ENCODE results near the gene KLRK1. TPM values are rescaled to one million over a fixed set of nuclear protein-coding genes. Genes with fewer than 3 reads are reported as not detected.
"Not testable (repeated sequence)": the region's sequence is repeated elsewhere in the genome, so short reads cannot be mapped to it uniquely, and the experiment has no call there.

Gene KLRK1
- total RNA-seq, 4 donors from 2014 or later = 0.76 to 2.9 (median 0.76) TPM; not detected in 1

DNA sequence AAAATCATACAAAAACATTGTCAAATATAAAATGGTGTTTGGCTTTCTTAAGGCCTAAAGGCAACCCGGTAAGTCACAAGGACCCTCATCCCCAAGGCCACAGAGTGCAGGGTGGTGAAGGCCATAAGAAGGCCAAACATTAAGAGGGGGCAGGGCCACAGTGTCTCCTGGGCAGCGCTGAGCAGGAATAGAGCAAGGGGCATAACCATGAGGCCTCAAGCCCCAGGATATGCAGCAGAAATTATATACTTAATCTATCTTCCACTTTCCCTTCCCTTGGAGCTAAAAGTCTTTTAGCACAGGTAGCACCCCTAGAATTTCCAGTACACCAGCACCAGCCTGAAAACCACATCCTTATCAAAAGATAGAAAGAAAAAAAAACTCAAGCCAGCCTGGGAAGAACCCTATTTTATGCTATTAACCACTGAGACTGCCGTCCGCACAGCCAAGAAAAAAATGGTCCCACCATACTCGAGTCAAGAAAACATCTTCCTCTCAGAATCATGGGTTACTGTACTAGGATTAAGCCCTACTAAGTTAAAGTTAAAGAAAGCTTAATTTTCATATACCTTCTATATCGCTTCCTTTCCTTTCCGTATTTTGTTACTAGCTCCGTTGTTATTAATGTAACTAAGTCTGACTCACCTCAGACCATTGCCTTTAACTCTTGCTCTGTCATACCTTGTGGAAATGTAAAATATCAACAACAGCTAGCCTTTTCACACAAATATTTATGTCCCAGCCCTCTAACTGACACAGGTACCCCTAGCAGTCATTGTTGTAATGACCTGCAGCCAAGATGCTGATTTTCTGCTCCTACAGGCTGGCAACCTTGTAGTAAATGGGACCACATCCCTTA, 20.1 kb downstream of the KLRK1 start:
- no peaks in the 10 kb centered on the region for H3K9me3 ChIP-seq
- intact Hi-C loops (cut with DNase I; ENCODE audit: low total_unique reads) = loop anchor here (10.0 kb wide), 1 partner anchor 155 kb away; the partner anchor contains the start of gene GABARAPL1
- TF ChIP-seq POLR2A (IDR thresholded peaks at IDR 0.05) = no peak
- TF ChIP-seq, protein P1, sequence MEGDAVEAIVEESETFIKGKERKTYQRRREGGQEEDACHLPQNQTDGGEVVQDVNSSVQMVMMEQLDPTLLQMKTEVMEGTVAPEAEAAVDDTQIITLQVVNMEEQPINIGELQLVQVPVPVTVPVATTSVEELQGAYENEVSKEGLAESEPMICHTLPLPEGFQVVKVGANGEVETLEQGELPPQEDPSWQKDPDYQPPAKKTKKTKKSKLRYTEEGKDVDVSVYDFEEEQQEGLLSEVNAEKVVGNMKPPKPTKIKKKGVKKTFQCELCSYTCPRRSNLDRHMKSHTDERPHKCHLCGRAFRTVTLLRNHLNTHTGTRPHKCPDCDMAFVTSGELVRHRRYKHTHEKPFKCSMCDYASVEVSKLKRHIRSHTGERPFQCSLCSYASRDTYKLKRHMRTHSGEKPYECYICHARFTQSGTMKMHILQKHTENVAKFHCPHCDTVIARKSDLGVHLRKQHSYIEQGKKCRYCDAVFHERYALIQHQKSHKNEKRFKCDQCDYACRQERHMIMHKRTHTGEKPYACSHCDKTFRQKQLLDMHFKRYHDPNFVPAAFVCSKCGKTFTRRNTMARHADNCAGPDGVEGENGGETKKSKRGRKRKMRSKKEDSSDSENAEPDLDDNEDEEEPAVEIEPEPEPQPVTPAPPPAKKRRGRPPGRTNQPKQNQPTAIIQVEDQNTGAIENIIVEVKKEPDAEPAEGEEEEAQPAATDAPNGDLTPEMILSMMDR (IDR thresholded peaks at IDR 0.05) = no peak
- H3K4me1 ChIP-seq = peaks cover 0 to 8% of the 10 kb centered on the region in 2 donors
- no peaks in the 10 kb centered on the region for H3K36me3 ChIP-seq
- H3K27me3 ChIP-seq = no peaks in the 10 kb centered on the region
- H3K27ac ChIP-seq = peak overlapping the region; percentile 94 to 98
- no peak for DNase-seq
- no peak overlapping the region for H3K4me3 ChIP-seq

- no peaks in the 10 kb centered on the region for H3K27me3 ChIP-seq
- peak overlapping the region; percentile 94 to 98 for H3K27ac ChIP-seq
- intact Hi-C loops (cut with DNase I; ENCODE audit: low total_unique reads) = loop anchor here (10.0 kb wide), 1 partner anchor 154 kb away; the partner anchor contains the start of gene GABARAPL1
- TF ChIP-seq, protein P1 (IDR thresholded peaks at IDR 0.05) = no peak
- no peak for TF ChIP-seq POLR2A (IDR thresholded peaks at IDR 0.05)
- H3K4me3 ChIP-seq = peak overlapping the region in 1 of 2 donors; percentile 4
- H3K4me1 ChIP-seq = peaks cover 0 to 8% of the 10 kb centered on the region in 2 donors
- no peaks in the 10 kb centered on the region for H3K9me3 ChIP-seq
- DNase-seq = no peak
- no peaks in the 10 kb centered on the region for H3K36me3 ChIP-seq
Observed at GRCh38 chr12:10368206-10369171, 21.4 kb downstream of the KLRK1 start.

DNA sequence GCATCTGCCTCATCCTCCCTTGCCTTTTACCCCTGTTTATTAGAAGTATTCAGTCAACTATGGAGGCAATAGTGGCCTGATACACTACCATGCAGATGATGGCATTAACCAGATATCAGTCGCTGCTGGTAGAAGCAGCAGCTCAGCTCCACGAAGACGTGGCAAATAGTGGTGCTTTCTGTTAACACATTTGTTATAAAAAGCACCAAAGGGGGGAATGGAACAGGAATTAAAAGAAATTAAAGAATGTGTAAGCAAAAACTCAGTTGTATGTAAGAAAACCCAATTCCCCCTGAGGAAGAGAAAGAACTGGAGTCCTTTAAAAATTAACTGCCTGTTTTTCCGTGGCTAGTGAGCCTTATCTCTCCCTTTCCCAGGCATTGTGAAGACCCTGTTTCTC, 22.1 kb downstream of the KLRK1 start:
- not testable (repeated sequence) for H3K4me3 ChIP-seq, H3K36me3 ChIP-seq, H3K27me3 ChIP-seq, H3K4me1 ChIP-seq, H3K9me3 ChIP-seq, DNase-seq
- intact Hi-C loops (cut with DNase I; ENCODE audit: low total_unique reads) = loop anchor here (10.0 kb wide), 1 partner anchor 153 kb away; the partner anchor contains the start of gene GABARAPL1
- H3K27ac ChIP-seq = peak overlapping the region; percentile 94 to 98

- H3K36me3 ChIP-seq = no peaks in the 10 kb centered on the region
- intact Hi-C loops (cut with DNase I; ENCODE audit: low total_unique reads) = loop anchor here (10.0 kb wide), 1 partner anchor 152 kb away; the partner anchor contains the start of gene GABARAPL1
- no peak overlapping the region for H3K4me3 ChIP-seq
- no peaks in the 10 kb centered on the region for H3K9me3 ChIP-seq
- peaks cover 0 to 8% of the 10 kb centered on the region in 2 donors for H3K4me1 ChIP-seq
- TF ChIP-seq POLR2A (IDR thresholded peaks at IDR 0.05) = no peak
- TF ChIP-seq, protein P1 (IDR thresholded peaks at IDR 0.05) = peak in 1 of 4 experiments; percentile 35
- H3K27ac ChIP-seq = peak overlapping the region; percentile 94 to 98
- DNase-seq = no peak
- no peaks in the 10 kb centered on the region for H3K27me3 ChIP-seq
Observed at GRCh38 chr12:10366875-10367274, 23.0 kb downstream of the KLRK1 start.

GRCh38 chr12:10365696-10366405, 24.0 kb downstream of the KLRK1 start:
- Histone ChIP-seq H3K36me3 (no peaks in the 10 kb centered on the region), H3K4me3 (peak overlapping the region in 1 of 2 donors; percentile 58), H3K27ac (peak overlapping the region; percentile 94 to 98), H3K27me3 (no peaks in the 10 kb centered on the region), H3K9me3 (no peaks in the 10 kb centered on the region), H3K4me1 (peaks cover 0 to 8% of the 10 kb centered on the region in 2 donors)
- DNase-seq = no peak
- no peak for TF ChIP-seq POLR2A (IDR thresholded peaks at IDR 0.05)
- TF ChIP-seq, protein P1 (IDR thresholded peaks at IDR 0.05) = peak in 1 of 4 experiments; percentile 11
- intact Hi-C loops (cut with DNase I; ENCODE audit: low total_unique reads) = loop anchor here (10.0 kb wide), 1 partner anchor 151 kb away; the partner anchor contains the start of gene GABARAPL1

All from uterus (tissue), 4 donors.